NB4 (cell line): Measurements from ENCODE around the gene SOX2.

Experiments used
- DNase-seq: peaks from one replicate; pipeline ENCODE4 v3.0.0; 2010; ENCODE audit warnings: low read depth
- H3K4me3 ChIP-seq: one replicate; pipeline ENCODE4 v1.5.1; 2011; ENCODE audit warnings: mild to moderate bottlenecking, low read depth, low read length, moderate library complexity
- CTCF ChIP-seq: IDR thresholded peaks from one replicate; pipeline ENCODE4 v1.5.1; 2012; ENCODE audit warnings: low read depth, low read length
- MAX ChIP-seq: IDR thresholded peaks from 2 replicates; pipeline ENCODE4 v1.6.1; 2011; ENCODE audit warnings: low read depth, low read length
- MYC ChIP-seq: IDR thresholded peaks from 2 replicates; pipeline ENCODE4 v1.6.1; 2011; ENCODE audit warnings: low read depth, low read length
- POLR2A ChIP-seq: IDR thresholded peaks from 2 replicates; pipeline ENCODE4 v1.6.1; 2011; ENCODE audit warnings: mild to moderate bottlenecking; ENCODE audit not compliant: insufficient read length; ENCODE audit errors: extremely low read depth

SOX2 gene

DNA sequence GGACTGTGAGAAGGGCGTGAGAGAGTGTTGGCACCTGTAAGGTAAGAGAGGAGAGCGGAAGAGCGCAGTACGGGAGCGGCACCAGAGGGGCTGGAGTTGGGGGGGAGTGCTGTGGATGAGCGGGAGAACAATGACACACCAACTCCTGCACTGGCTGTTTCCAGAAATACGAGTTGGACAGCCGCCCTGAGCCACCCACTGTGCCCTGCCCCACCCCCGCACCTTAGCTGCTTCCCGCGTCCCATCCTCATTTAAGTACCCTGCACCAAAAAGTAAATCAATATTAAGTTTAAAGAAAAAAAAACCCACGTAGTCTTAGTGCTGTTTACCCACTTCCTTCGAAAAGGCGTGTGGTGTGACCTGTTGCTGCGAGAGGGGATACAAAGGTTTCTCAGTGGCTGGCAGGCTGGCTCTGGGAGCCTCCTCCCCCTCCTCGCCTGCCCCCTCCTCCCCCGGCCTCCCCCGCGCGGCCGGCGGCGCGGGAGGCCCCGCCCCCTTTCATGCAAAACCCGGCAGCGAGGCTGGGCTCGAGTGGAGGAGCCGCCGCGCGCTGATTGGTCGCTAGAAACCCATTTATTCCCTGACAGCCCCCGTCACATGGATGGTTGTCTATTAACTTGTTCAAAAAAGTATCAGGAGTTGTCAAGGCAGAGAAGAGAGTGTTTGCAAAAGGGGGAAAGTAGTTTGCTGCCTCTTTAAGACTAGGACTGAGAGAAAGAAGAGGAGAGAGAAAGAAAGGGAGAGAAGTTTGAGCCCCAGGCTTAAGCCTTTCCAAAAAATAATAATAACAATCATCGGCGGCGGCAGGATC lies at the start of gene SOX2:
SOX2 (plus strand) TSS at position 601 of the 811 bp plus-strand sequence. CDS start 436 bp downstream, outside the sequence.
- TF ChIP-seq POLR2A (no peak), MAX (no peak), CTCF (no peak), MYC (no peak)
- DNase-seq: peak; percentile 19
- no peak within 1 kb of the TSS for H3K4me3 ChIP-seq

- no peak overlapping the region for H3K4me3 ChIP-seq
- TF ChIP-seq MAX (no peak), MYC (no peak), POLR2A (no peak), CTCF (no peak)
- no peak for DNase-seq
Observed at GRCh38 chr3:181683563-181683962, 28.2 kb upstream of the SOX2 start.

- no peak for DNase-seq
- no peak for TF ChIP-seq POLR2A
- TF ChIP-seq CTCF: no peak
- H3K4me3 ChIP-seq: no peak overlapping the region
Observed at GRCh38 chr3:181687190-181687589, 24.5 kb upstream of the SOX2 start.

- no peak for DNase-seq
- TF ChIP-seq CTCF: no peak
- no peak for TF ChIP-seq MAX
- no peak for TF ChIP-seq MYC
- TF ChIP-seq POLR2A: no peak
Observed at GRCh38 chr3:181687731-181688130, 24.0 kb upstream of the SOX2 start.

GRCh38 chr3:181689546-181689945 lies 22.2 kb upstream of the SOX2 start:
- no peak for DNase-seq
- no peak for TF ChIP-seq MAX
- TF ChIP-seq MYC: no peak
- no peak for TF ChIP-seq CTCF
- H3K4me3 ChIP-seq: no peak overlapping the region

More at GRCh38 chr3:181687731-181688130, 24.0 kb upstream of the SOX2 start:
- no peak overlapping the region for H3K4me3 ChIP-seq

DNA sequence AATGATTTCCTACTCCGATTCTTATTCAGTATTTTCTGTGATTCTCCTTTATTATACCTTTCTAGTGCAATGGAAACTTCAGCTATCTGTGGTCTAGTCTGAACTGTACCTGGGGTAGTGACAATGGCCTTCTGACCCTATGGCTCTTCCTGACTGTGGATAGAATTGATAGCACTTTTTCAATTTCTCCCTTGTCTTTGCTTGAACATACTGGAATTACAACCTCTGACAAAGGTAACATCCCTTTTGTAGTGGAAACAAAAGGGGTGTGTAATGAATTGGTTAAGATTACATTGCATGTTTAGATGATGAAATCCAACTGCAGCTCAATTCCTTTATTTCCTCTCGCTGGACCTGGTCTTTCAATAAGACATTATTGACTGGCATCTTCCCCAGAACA lies 21.0 kb upstream of the SOX2 start:
- no peak for TF ChIP-seq MYC
- no peak for TF ChIP-seq MAX
- TF ChIP-seq CTCF: no peak
- TF ChIP-seq POLR2A: no peak
- no peak for DNase-seq
- no peak overlapping the region for H3K4me3 ChIP-seq
